ENCODE measurements around the gene RIGI. TPM values are rescaled to one million over a fixed set of nuclear protein-coding genes. Genes with fewer than 3 reads are reported as not detected.
A peak's percentile ranks its signal among the peaks of the same experiment; 100 is the strongest.
"Not testable (repeated sequence)": the region's sequence is repeated elsewhere in the genome, so short reads cannot be mapped to it uniquely, and the experiment has no call there.

Gene RIGI
- polyA plus RNA-seq, 1 experiment = 2.4 TPM

- Histone ChIP-seq H3K36me3 (ENCODE audit: control insufficient read depth, insufficient read depth, low read length) (no peaks in the 10 kb centered on the region), H3K4me3 (ENCODE audit: low read depth, low read length) (peak overlapping the region; percentile 75), H3K27me3 (ENCODE audit: control insufficient read depth, insufficient read depth, low read length) (no peaks in the 10 kb centered on the region)
- peak; percentile 54 for DNase-seq (ENCODE audit: low read depth)
- ChIA-PET POLR2A (interaction anchor here (0.6 kb wide), 3 partner anchors 21 to 193 kb away, joined by 3 to 24 read pairs (median 3); no protein-coding TSS in a partner anchor), CTCF (interaction anchor here (0.9 to 4.2 kb wide), 6 partner anchors 10 to 442 kb away, joined by 3 to 22 read pairs (median 4); partner anchors contain the start of gene RIGI)
- TF ChIP-seq, protein P1, sequence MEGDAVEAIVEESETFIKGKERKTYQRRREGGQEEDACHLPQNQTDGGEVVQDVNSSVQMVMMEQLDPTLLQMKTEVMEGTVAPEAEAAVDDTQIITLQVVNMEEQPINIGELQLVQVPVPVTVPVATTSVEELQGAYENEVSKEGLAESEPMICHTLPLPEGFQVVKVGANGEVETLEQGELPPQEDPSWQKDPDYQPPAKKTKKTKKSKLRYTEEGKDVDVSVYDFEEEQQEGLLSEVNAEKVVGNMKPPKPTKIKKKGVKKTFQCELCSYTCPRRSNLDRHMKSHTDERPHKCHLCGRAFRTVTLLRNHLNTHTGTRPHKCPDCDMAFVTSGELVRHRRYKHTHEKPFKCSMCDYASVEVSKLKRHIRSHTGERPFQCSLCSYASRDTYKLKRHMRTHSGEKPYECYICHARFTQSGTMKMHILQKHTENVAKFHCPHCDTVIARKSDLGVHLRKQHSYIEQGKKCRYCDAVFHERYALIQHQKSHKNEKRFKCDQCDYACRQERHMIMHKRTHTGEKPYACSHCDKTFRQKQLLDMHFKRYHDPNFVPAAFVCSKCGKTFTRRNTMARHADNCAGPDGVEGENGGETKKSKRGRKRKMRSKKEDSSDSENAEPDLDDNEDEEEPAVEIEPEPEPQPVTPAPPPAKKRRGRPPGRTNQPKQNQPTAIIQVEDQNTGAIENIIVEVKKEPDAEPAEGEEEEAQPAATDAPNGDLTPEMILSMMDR (IDR thresholded peaks at IDR 0.05; ENCODE audit: insufficient read depth, low read depth, low read length) = peak; percentile 25; the same call in 1 of the 2 replicates
Observed at GRCh38 chr9:32550562-32551275, 24.7 kb upstream of the RIGI start.

DNA sequence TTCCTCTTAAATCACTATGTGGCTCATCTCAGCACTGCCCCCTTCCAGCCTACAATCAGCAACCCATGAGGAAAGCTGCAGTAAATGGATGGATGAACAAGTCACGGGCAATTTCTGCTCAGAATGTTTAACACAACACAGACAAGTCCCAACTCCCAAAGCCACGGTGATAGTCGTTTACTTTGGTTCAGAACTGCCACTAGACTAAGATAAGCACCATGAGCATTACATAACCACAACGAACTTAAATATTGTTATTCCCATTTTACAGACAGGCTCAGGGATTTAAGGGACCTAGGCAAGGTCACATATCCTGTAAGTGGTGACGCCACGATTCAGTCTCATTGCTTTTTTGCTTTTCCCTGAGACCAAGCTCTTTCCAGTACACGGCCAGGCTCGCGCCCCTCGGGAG lies 24.2 kb upstream of the RIGI start:
- Histone ChIP-seq H3K27me3 (ENCODE audit: control insufficient read depth, insufficient read depth, low read length) (no peaks in the 10 kb centered on the region), H3K36me3 (ENCODE audit: control insufficient read depth, insufficient read depth, low read length) (no peaks in the 10 kb centered on the region), H3K4me3 (ENCODE audit: low read depth, low read length) (peak overlapping the region; percentile 75)
- TF ChIP-seq, protein P1 (IDR thresholded peaks at IDR 0.05; ENCODE audit: insufficient read depth, low read depth, low read length) = peak; percentile 35
- POLR2A ChIA-PET = interaction anchor here (0.6 kb wide), 2 partner anchors 22 to 154 kb away, joined by 3 read pairs; no protein-coding TSS in a partner anchor
- DNase-seq (ENCODE audit: low read depth) = no peak
- CTCF ChIA-PET = interaction anchor here (0.9 to 4.2 kb wide), 7 partner anchors 9 to 443 kb away, joined by 3 to 22 read pairs (median 4); partner anchors contain the start of gene RIGI

DNA sequence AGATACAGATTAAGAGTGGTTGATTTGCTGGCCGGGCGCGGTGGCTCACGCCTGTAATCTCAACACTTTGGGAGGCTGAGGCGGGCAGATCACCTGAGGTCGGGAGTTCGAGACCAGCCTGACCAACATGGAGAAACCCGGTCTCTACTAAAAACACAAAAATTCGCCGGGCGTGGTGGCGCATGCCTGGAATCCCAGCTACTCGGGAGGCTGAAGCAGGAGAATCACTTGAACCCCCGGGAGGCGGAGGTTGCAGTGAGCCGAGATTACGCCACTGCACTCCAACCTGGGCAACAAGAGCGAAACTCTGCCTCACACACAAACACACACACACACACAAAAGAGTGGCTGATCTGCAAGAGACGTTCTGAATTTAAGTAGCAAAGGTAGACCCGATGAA lies 22.2 kb upstream of the RIGI start:
- H3K4me3 ChIP-seq (ENCODE audit: low read depth, low read length); CTCF ChIA-PET; H3K27me3 ChIP-seq (ENCODE audit: control insufficient read depth, insufficient read depth, low read length); DNase-seq (ENCODE audit: low read depth); POLR2A ChIA-PET; H3K36me3 ChIP-seq (ENCODE audit: control insufficient read depth, insufficient read depth, low read length): not testable (repeated sequence)

DNA sequence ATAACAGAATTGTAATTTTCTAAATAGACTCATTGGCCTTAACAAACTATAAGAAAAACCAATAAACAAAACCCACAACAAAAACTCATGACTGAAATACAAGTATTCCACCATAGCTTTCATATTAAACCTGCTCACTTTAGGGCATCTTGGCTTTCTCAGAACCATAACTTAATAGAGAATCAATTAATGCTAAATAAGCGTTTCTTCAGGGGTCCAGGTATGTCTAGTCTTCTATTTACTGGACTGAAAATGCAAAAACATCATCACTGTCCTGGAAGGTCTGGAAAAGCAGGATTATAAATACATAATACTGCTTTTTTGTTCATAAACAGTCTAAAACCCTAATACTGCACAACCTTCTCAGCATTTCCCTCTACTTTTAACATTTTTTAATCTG lies 19.9 kb upstream of the RIGI start:
- ChIA-PET CTCF (interaction anchor here (1.4 to 1.7 kb wide), 2 partner anchors 13 to 167 kb away, joined by 5 to 6 read pairs; no protein-coding TSS in a partner anchor), POLR2A (no interaction called here)
- Histone ChIP-seq H3K4me3 (ENCODE audit: low read depth, low read length) (no peak overlapping the region), H3K36me3 (ENCODE audit: control insufficient read depth, insufficient read depth, low read length) (no peaks in the 10 kb centered on the region; the same call in 1 of the 2 replicates), H3K27me3 (ENCODE audit: control insufficient read depth, insufficient read depth, low read length) (no peaks in the 10 kb centered on the region)
- DNase-seq (ENCODE audit: low read depth) = no peak
- TF ChIP-seq, protein P1 (IDR thresholded peaks at IDR 0.05; ENCODE audit: insufficient read depth, low read depth, low read length) = no peak

GRCh38 chr9:32543047-32543446 lies 17.1 kb upstream of the RIGI start:
- H3K36me3 ChIP-seq (ENCODE audit: control insufficient read depth, insufficient read depth, low read length) = no peaks in the 10 kb centered on the region; the same call in none of the 2 replicates
- TF ChIP-seq, protein P1 (IDR thresholded peaks at IDR 0.05; ENCODE audit: insufficient read depth, low read depth, low read length) = no peak
- ChIA-PET POLR2A (no interaction called here), CTCF (interaction anchor here (1.1 kb wide), 1 partner anchor 13 kb away, joined by 4 read pairs; no protein-coding TSS in a partner anchor)
- DNase-seq (ENCODE audit: low read depth) = no peak
- H3K4me3 ChIP-seq (ENCODE audit: low read depth, low read length) = no peak overlapping the region
- H3K27me3 ChIP-seq (ENCODE audit: control insufficient read depth, insufficient read depth, low read length) = no peaks in the 10 kb centered on the region

All from BJ (cell line).